DMS53 treated with DMSO at 0.1 percent for 48 hours (cell line): ENCODE results near the gene TAS2R40.
"Not testable (repeated sequence)": the region's sequence is repeated elsewhere in the genome, so short reads cannot be mapped to it uniquely, and the experiment has no call there.

Experiments used
- DNase-seq: peaks from one replicate; lab custom pipeline; 2025; ENCODE audit not compliant: unreplicated experiment; lab: John Stamatoyannopoulos, UW

The TAS2R40 gene

DNA sequence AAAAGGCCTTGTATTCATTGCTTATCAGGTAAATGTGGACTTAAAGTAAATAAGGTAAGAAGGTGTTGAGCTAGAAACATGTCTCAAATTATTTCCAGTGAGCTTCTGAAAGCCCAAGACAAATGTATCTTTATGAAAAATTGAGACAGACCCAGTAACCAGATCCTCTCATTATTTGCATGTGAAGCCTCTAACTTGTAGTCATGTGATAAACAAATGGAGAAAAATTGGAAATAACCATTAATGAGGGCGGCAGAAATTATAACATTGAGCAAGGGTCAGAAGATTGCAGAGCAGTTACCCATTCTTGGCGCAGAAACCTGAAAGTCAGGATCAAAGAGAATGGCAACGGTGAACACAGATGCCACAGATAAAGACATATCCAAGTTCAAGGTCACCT lies at the start of gene TAS2R40:
Gene TAS2R40, plus strand, starts transcription at position 301 of the 400 bp plus-strand sequence. Its CDS starts 42 bp downstream, at position 343.
- DNase-seq: no peak

DNA sequence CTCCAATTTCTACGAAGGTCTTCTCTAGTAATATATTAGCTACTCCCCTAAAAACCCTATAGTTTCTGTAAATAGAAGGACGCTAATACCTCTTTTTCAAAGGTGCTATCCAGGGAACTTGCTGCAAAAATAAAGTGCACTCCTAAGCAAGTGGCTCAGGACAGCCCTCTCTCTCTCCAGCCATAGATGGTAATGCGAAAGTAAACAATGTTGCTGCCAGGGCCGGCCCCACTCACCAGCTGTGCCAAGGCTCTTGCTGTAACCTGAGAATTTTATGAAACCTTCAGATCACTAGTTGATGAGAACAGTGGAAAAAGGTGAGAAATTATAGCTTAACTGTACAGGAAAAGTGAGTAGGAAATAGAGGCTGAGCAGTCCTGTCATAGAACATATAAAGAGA lies 49.5 kb upstream of the TAS2R40 start:
- DNase-seq: peak; percentile 79

DNA sequence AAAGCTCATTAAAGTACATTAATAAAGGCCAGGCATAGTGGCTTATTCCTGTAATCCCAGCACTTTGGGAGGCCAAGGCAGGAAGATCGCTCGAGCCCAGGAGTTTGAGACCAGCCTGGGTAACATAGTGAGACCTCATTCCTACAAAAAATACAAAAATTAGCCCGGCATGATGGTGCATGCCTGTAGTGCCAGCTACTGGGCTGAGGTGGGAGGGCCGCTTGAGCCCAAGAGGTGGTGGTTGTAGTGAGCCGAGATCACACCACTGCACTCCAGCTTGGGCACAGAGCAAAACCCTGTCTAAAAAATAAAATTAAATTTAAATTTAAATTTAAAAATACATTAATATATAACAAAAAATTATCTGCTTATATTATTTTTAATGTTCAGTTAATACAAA lies 45.7 kb upstream of the TAS2R40 start:
- DNase-seq: no peak

DNA sequence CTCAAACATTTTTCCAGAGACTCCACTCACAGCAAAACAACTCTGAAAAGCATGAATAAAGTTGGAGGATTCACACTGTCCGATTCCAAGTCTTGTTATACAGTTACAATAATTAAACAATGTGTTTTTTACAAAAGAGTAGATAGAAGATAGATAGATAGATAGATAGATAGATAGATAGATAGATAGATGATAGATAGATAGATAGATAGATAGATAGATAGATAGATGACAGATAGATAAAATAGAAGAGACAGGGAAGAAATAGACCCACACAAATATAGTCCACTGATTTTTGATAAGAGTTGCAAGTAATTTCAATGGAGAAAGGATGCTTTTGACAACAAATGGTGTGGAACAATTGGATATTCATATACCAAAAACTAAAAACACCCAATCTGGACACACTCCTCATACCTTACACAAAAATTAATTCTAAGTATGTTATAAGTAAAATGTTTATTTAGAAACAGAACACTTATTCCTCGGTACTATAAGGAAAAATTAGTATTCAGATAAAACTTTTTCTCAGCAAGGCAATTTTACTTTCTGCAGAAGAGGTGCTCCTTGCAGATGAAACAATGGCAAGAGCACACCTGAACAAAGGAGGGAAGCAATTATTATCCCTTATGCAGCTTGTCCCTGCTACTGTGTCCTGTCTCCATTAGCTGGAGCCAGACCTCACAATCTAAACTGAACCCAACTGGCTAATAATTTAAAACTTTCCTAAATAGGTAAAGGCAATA lies 44.3 kb upstream of the TAS2R40 start:
- no peak for DNase-seq

DNA sequence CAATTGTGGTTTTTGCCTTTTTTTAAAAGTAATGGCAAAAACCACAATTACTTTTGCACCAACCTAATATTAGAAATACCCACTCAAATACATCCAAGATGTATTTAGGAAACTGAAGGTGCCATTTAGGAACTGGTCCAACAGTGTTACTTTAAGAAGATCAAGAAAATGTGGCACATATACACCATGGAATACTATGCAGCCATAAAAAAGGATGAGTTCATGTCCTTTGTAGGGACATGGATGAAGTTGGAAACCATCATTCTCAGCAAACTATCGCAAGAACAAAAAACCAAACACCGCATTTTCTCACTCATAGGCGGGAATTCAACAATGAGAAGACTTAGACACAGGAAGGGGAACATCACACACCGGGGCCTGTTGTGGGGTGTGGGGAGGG lies 41.1 kb upstream of the TAS2R40 start:
- DNase-seq: not testable (repeated sequence)

DNA sequence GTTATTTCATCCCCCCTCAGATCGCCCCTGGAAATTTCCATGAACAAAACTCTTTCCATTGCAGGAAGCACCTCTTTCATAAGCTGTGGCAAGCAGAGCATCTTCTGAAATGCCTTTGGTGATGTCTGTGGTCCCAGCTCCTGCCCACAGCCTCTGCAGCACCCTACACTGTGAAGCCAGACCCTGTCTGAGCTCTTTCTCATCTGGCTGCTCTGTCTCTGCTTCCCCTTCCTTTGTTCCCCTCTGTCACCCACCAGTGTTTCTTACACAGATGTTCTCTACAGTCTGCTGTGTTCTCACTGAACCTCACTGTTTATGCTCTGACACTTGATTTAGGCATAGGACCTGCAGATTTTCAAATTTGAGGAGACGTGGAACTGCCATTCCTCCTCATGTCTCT lies 40.5 kb upstream of the TAS2R40 start:
- DNase-seq: no peak

DNA sequence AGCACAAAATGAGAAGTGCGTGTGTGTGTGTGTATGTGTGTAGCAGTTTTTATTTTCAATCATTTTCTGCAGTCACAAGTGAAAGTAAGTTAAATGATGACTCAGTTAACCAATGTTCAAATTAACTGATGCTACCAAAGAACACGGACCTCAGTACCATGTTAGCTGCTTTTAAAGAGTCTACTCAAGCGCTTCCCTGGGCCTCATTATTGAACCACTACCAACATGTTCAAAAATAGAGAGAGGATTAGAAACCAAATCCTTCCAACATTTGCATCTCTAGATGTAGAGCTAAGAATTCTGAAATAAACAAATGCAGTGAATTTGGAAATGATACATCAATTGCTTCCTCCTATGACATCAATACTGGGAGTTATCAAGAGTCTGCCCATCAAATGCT lies 38.8 kb upstream of the TAS2R40 start, which contains the start of gene TAS2R39:
Gene TAS2R39, plus strand, starts transcription at position 396 of the 400 bp plus-strand sequence. Its CDS starts 0 bp downstream, at position 396.
- no peak for DNase-seq

DNA sequence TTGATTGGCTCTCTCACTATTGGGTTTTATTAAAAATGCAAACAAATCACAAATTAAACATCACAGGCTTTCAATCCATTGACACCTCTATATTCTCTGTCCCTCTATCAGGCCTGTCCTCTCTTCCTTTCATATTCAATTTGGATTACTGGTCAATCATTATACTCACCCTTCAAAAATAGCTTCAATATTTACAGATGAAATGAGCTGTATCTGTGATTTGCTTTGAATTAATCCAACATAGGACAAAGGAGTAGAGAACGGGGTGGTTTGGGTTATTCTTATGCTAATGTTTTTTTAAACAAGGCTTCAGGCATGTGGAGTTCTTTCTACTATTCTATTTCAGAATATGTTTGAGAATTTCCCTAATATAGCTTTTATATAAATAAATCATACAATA lies 36.3 kb upstream of the TAS2R40 start:
- no peak for DNase-seq

DNA sequence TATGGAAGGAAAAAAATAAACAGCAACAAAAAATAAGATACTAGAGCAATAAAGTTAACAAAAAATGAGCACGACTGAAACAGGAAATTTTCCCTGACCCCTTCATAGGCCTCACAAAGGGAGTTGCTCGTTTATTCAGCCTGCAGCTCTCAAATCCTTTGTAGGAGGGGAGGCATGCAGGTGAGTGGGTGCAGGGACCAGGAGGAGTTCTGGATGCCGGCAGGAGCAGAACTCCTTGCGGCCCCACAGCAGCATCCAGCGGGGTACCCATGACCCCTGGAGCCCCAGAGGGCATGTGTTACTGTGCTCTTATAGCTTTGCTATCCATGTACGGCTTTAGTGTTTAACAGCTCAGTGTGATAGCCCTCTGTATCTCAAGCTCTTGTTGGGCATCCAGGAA lies 32.8 kb upstream of the TAS2R40 start:
- DNase-seq: no peak

DNA sequence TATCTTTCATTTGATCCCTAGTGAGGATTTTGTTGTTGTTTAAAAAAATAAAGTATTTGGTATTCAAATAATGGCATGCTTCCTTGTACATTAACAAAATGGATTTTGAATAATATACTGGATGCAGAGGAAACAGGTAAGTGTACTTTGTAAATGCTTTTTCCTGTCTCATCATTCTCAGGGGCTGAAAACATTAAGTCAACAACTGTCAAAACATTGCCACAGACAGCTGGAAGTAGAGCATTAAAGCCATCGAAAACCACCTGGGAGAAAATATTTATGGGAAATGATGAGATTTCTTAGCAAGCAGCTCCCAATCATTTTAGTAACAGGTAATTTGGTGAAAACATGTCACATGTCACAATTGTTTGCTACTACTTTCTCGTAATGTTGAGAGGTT lies 28.0 kb upstream of the TAS2R40 start:
- no peak for DNase-seq

DNA sequence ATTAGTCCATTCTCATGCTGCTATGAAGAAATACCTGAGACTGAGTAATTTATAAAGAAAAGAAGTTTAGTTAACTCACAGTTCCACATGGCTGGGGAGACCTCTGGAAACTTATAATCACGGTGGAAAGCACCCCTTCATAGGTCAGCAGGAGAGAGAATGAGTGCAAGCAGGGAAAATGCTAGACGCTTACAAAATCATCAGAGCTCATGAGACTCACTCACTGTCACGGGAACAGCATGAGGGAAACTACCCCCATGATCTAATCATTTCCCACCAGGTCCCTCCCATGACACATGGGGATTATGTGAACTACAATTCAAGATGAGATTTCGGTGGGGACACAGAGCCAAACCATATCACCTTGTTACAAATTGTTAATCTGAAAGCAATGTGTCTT lies 22.8 kb upstream of the TAS2R40 start:
- no peak for DNase-seq

DNA sequence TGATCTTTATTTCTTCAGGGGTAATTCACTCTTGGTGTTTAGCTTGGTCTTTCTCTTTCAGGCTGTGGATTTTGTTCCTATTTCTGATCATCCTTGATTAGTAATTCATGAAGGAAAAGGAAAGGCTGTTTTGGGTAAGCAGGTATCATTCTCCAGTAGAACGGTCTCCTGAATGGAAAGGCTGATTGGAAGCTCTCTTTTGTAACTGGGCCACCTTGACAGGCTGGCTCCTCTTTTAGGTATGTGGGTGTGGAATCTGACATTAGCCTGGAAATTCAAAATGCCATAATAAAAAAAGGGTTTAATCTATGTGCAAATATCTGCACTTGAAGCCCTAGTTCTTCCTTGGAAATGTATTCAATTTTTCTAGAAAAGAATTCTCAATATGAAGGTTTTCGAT lies 19.7 kb upstream of the TAS2R40 start:
- DNase-seq: no peak

DNA sequence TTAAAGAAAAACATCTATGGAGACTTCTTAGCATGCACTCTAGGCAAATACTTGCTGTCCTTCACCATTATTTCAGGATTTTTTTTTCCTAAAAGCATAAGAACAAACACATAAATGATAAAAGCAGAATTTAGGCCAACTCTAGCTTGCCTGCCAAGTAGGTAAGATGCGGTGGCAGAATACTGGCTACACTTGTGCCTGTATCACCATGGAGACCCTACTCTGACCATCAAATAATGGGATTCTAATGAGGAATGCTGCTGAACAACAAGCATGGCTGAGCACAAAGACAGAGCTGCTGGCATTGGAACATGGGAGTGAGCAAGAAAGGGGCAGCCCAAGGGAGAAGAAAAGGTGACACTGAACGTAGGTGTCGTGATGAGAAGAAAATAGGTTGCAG lies 18.5 kb upstream of the TAS2R40 start:
- DNase-seq: no peak

DNA sequence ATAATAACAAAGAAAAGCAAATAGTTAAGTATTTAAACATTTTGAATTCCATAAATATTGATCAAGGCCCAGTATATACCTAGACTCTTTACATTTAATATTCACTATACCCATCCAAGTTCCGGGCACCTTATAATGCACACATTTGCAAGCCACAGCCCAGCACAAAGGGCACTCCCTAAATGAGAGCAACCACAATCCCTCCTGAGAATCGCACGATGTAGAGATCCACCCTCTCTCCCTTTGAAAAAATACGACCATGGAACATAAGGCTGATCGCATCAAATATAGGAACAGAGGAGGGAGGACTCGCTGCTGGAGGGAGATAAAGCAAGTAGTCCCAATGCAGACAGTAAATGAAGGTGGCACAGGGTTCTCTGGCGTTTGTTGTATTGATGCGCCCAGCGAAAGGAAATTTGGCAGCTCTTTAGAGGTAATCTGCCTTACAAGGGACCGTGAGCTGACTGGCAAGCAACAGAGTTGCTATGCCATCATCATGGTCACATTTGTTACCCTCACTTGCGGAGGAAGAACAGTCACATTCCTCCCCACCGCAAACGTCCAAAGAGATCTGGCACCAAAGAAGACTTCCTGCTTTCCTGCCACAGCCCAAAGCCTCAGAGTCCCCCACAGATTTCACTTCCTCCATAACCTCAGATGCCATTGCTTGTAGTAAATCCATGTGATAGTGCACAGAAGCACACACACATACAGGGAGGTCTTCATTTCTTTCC lies 16.1 kb upstream of the TAS2R40 start:
- no peak for DNase-seq

DNA sequence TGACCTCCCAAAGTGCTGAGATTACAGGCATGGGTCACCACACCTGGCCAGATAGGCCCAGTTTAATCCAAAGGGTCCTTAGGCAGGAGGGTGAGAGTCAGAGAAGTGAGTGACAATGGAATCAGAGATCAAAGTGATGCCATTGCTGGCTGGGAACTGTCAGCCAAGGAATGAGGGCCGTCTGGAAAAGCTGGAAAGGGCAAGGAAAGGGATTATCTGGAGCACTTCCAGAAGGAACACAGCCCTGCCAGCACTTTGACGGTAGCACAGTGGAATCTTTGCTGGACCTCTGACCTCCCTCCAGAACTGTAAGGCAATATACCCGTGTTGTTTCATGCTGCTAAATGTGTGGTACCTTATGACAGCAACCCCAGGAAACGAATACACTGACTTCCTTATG lies 11.3 kb upstream of the TAS2R40 start:
- no peak for DNase-seq

DNA sequence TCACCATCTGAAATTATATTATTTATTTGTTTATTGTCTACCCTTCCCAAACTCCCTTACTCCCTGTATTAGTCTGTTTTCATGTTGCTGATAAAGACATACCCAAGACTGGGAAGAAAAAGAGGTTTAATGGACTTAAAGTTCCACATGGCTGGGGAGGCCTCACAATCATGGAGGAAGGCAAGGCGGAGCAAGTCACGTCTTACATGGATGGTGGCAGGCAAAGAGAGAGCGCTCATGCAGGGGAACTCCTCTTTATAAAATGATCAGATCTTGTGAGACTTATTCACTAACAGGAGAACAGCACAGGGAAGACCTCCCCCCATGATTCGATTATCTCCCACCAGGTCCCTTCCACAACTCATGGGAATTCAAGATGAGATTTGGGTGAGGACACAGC lies 8.4 kb upstream of the TAS2R40 start:
- not testable (repeated sequence) for DNase-seq

DNA sequence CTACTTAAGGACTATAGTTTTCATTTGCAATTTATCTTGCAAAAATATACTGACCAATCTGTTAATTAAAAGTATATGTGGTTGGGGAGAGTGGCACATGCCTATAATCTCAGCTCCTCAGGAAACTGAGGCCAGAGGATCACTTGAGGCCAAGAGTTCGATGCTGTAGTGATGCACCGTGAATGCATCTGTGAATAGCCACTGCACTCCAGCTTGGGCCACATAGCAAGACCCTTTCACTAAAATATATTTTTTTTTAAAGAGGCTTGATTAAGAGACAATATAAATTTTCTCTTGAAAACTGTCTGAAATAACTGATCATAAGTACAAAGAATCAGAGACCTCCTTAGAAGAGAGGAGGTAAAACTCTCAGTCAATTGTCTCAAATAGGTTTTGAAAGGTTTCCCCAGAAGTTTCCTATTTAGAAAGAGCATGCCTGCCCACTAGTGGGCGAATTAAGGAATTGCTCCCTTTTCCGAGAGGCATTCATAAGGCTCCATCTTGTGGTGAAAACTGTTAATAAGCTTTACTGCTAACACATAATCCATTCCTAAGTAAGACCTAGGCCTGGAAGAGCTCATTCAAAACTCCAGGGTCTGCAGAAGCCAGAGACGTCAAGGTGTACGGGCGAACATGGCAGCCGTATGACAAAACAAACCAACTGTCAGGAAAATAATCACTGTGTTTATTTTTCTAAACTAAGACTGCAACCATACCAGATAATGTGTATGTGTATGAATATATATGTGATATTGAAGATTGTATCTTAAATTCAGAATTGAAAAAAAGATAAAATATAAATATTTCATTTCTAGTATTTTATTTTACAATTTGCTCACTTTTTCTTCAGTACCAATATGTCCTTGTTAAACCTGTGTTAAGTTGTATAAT lies 6.8 kb upstream of the TAS2R40 start:
- peak; percentile 92 for DNase-seq

DNA sequence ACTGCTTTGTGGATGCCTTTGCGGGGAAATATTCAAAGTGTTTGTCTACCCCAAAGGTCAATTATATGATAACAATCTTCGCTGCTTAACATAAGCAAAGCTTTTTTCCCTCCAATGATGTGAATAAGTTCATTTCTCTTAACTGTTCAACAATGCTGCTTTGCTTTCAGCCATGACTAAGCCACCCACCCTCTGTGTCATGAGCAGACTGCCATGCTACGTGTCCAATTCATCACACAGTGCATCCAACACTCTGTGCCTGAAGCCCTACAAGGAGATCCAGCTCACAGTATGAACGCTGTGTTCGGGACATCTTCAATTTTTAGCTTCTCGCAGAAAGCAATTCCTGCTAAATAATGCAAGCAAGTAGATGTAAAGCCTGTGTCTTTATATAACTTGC lies 5.7 kb upstream of the TAS2R40 start:
- no peak for DNase-seq

DNA sequence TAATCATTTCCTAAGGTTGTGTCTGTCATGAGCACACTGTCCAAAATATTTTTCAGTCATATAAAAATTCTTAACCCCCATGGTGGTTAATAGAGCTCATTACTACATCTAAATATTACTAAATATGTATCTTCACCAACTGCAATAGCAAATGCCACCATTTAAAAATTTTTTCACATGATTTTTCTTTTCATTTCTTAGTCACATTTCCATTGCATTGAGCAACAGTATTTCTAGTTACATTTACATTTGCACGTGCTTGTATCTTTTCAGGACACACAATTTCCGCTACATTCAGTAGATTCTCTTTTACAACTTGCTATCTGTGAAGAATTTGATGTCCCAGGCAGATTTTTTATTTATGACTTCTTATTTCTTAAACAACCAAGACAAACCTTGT lies 5.2 kb upstream of the TAS2R40 start:
- DNase-seq: no peak

DNA sequence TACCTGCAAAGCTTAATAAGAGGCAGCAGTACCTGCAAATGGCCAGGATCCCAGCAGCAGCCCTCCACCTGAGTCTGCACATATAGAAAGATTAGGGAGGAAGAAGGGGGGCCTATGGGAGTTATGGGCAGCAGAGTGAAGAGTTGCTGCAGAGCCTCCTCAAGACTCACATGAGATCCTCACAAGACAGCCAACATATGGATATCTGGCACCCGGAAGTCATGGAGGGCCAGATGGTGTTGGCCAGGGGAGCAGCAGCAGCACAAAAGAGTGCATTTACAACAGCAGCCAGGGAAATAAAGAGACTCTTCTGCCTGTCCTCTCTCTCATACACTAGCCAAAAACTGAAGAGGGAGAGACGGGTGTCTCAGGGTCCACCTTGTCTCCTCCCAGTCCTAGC lies 4.0 kb upstream of the TAS2R40 start:
- DNase-seq: no peak

DNA sequence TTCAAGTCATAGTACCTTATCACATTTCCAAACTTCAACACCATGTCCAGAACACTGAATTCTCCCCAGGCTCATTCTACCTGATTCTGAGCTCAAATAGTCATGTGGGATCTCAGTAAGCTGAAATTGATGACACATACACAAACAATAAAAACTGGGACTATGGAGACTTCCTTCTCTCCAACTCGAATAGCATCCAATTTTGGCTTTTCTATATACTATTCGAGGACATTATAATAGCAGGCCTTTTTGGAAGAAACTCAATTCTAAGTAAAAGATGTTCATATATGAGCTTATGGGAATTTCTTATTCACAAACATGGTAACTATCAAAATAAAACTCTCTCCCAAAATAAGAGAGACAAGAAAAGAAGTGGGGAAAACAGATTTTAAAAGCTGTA lies 551 bp upstream of the TAS2R40 start:
- no peak for DNase-seq

DNA sequence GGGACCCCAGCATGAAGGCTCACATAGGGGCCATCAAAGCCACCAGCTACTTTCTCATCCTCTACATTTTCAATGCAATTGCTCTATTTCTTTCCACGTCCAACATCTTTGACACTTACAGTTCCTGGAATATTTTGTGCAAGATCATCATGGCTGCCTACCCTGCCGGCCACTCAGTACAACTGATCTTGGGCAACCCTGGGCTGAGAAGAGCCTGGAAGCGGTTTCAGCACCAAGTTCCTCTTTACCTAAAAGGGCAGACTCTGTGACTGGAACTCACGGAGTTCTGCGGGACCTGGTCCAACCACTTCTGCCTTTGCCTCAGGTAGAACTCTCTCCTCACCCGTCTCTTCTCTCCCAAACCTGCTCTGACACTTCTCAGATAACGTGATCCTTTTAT lies 945 bp downstream of the TAS2R40 start:
- DNase-seq: no peak
